ENCODE results near the gene S100PBP.

S100PBP gene

GRCh38 chr1:32864375-32865019 lies 47.0 kb downstream of the S100PBP start:
- H3K4me3 ChIP-seq (replicated peaks; ENCODE audit: low read depth, low read length): no peak overlapping the region
- no peak for TF ChIP-seq CTCF (IDR thresholded peaks at IDR 0.05; ENCODE audit: low read depth, low read length, missing control alignments)
- DNase-seq (ENCODE audit: extremely low read depth, low read depth): no peak

- no peak overlapping the region for H3K4me3 ChIP-seq (replicated peaks; ENCODE audit: low read depth, low read length)
- no peak for TF ChIP-seq CTCF (IDR thresholded peaks at IDR 0.05; ENCODE audit: low read depth, low read length, missing control alignments)
- DNase-seq (ENCODE audit: extremely low read depth, low read depth): no peak
Observed at GRCh38 chr1:32865639-32866405, 48.4 kb downstream of the S100PBP start.

- H3K4me3 ChIP-seq (replicated peaks; ENCODE audit: low read depth, low read length): no peak overlapping the region
- no peak for DNase-seq (ENCODE audit: extremely low read depth, low read depth)
- no peak for TF ChIP-seq CTCF (IDR thresholded peaks at IDR 0.05; ENCODE audit: low read depth, low read length, missing control alignments)
Observed at GRCh38 chr1:32867151-32867550, 49.7 kb downstream of the S100PBP start.

GRCh38 chr1:32867671-32868070 lies 50.2 kb downstream of the S100PBP start:
- DNase-seq (ENCODE audit: extremely low read depth, low read depth): no peak
- no peak overlapping the region for H3K4me3 ChIP-seq (replicated peaks; ENCODE audit: low read depth, low read length)
- no peak for TF ChIP-seq CTCF (IDR thresholded peaks at IDR 0.05; ENCODE audit: low read depth, low read length, missing control alignments)

- no peak overlapping the region for H3K4me3 ChIP-seq (replicated peaks; ENCODE audit: low read depth, low read length)
- TF ChIP-seq CTCF (IDR thresholded peaks at IDR 0.05; ENCODE audit: low read depth, low read length, missing control alignments): no peak
- DNase-seq (ENCODE audit: extremely low read depth, low read depth): no peak
Observed at GRCh38 chr1:32868085-32868484, 50.6 kb downstream of the S100PBP start.

- no peak overlapping the region for H3K4me3 ChIP-seq (replicated peaks; ENCODE audit: low read depth, low read length)
- DNase-seq (ENCODE audit: extremely low read depth, low read depth): no peak
- no peak for TF ChIP-seq CTCF (IDR thresholded peaks at IDR 0.05; ENCODE audit: low read depth, low read length, missing control alignments)
Observed at GRCh38 chr1:32868806-32869455, 51.5 kb downstream of the S100PBP start.
